ENCODE results near the gene RNF152.

DNA sequence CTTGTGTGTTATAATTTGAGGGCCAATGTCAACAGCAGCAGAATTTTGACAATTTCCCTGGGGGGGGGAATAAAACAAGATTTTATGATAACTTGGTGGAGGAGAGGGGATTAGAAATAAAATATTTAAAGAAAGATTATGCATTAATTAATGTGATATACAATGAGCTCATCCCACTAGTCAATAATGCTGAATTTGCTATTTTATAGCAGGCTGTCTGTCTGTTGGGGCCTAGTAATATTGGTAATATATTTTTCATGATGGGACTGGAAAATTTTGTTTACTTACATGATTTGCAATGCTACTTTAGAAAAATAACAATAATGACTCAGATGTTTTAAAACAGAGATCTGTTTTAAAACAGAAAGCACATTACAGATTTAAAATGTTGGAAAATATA, 118.0 kb downstream of the RNF152 start:
- TF ChIP-seq EP300 (IDR thresholded peaks at IDR 0.05) (no peak), CTCF (IDR thresholded peaks at IDR 0.05) (no peak)
